Endothelial cell of umbilical vein (primary cell): ENCODE results near the gene ACVR1C.

Experiments
- CTCF ChIP-seq, 2 donors: IDR thresholded peaks; 1 replicate in 1 of 2; 2 replicates in 1 of 2; pipeline ENCODE4 v1.5.1; 2011; ENCODE audit warnings: low read length in 2 of 2, mild to moderate bottlenecking in 2 of 2, moderate library complexity in 2 of 2, control low read depth in 1 of 2, inconsistent platforms in 1 of 2, low read depth in 1 of 2; ENCODE audit not compliant: insufficient read depth in 1 of 2; ENCODE audit errors: extremely low read depth in 1 of 2
- FOS ChIP-seq: IDR thresholded peaks from 2 replicates; pipeline ENCODE4 v1.6.1; 2011; ENCODE audit warnings: mild to moderate bottlenecking, low read length, moderate library complexity, borderline replicate concordance; ENCODE audit not compliant: insufficient read depth
- GATA2 ChIP-seq: IDR thresholded peaks from 2 replicates; pipeline ENCODE4 v1.7.0; 2011; ENCODE audit warnings: low read depth, mild to moderate bottlenecking, moderate library complexity, mixed read lengths, low read length; ENCODE audit not compliant: insufficient read length, insufficient read depth
- JUN ChIP-seq: IDR thresholded peaks from 2 replicates; pipeline ENCODE4 v1.6.1; 2011; ENCODE audit warnings: borderline replicate concordance, low read depth; ENCODE audit not compliant: insufficient read length, insufficient read depth
- MAX ChIP-seq: IDR thresholded peaks from 2 replicates; pipeline ENCODE4 v1.6.1; 2011; ENCODE audit not compliant: insufficient read depth, insufficient read length
- MYC ChIP-seq: IDR thresholded peaks from one replicate; pipeline ENCODE4 v1.6.1; 2011; ENCODE audit warnings: mild to moderate bottlenecking, low read depth, low read length
- POLR2A ChIP-seq: IDR thresholded peaks from 2 replicates; pipeline ENCODE4 v1.6.1; 2012; ENCODE audit warnings: low read depth, mild to moderate bottlenecking, control low read depth, low read length
- POLR2AphosphoS5 ChIP-seq: IDR thresholded peaks from 2 replicates; pipeline ENCODE4 v1.6.1; 2012; ENCODE audit warnings: low read depth, mild to moderate bottlenecking, control low read depth, low read length, moderate library complexity; ENCODE audit not compliant: insufficient read depth

GRCh38 chr2:157657858-157658257 is 29.2 kb upstream of the ACVR1C start:
- TF ChIP-seq FOS (no peak), GATA2 (no peak), POLR2AphosphoS5 (no peak), CTCF (IDR thresholded peaks at IDR 0.05; ENCODE audit: extremely low read depth in 1 of 2, insufficient read depth in 1 of 2, low read depth in 1 of 2, low read length in 2 of 2) (no peak), MYC (no peak), JUN (no peak), POLR2A (no peak), MAX (no peak)
